Liver (tissue), 3 donors: ENCODE results near the gene NDRG2.

Source experiments
- FOXA1 ChIP-seq: IDR thresholded peaks from 2 replicates; pipeline ENCODE4 v1.6.1; 2016; ENCODE audit warnings: antibody characterized with exemption
- GABPA ChIP-seq, 2 donors: IDR thresholded peaks in 1 of 2; conservative IDR thresholded peaks in 1 of 2; 2 replicates each; pipeline ENCODE4 v1.6.1; 2016; ENCODE audit warnings: antibody characterized with exemption in 2 of 2, mild to moderate bottlenecking in 1 of 2, moderate library complexity in 1 of 2
- JUND ChIP-seq, 2 donors: IDR thresholded peaks; 2 replicates each; pipeline ENCODE4 v1.6.1; 2016; ENCODE audit warnings: antibody characterized with exemption in 2 of 2
- RAD21 ChIP-seq, 2 donors: IDR thresholded peaks; 2 replicates each; pipeline ENCODE4 v1.6.1; 2016; ENCODE audit warnings: antibody characterized with exemption in 2 of 2, mild to moderate bottlenecking in 2 of 2
- TAF1 ChIP-seq: conservative IDR thresholded peaks from 2 replicates; pipeline ENCODE4 v1.6.1; 2016; ENCODE audit warnings: antibody characterized with exemption, mild to moderate bottlenecking
- YY1 ChIP-seq: IDR thresholded peaks from 2 replicates; pipeline ENCODE4 v1.6.1; 2016; ENCODE audit warnings: antibody characterized with exemption, mild to moderate bottlenecking
- TF ChIP-seq, protein P1 (sequence below): fragments of 150-350 bp; IDR thresholded peaks from 2 replicates; pipeline ENCODE4 v1.5.1; 2017; ENCODE audit warnings: improper control_type of control experiment, low read depth, low read length; ENCODE audit not compliant: missing input control
- TF ChIP-seq, protein P2 (sequence below): IDR thresholded peaks from 2 replicates; pipeline ENCODE4 v1.6.1; 2016; ENCODE audit warnings: antibody characterized with exemption
- TF ChIP-seq, protein P3 (sequence below): IDR thresholded peaks from 2 replicates; pipeline ENCODE4 v1.6.1; 2016; ENCODE audit warnings: antibody characterized with exemption
- TF ChIP-seq, protein P4 (sequence below): IDR thresholded peaks from 2 replicates; pipeline ENCODE4 v1.6.1; 2016; ENCODE audit warnings: antibody characterized with exemption
- donor health status: healthy.
- donor health status: healthy.

DNA sequence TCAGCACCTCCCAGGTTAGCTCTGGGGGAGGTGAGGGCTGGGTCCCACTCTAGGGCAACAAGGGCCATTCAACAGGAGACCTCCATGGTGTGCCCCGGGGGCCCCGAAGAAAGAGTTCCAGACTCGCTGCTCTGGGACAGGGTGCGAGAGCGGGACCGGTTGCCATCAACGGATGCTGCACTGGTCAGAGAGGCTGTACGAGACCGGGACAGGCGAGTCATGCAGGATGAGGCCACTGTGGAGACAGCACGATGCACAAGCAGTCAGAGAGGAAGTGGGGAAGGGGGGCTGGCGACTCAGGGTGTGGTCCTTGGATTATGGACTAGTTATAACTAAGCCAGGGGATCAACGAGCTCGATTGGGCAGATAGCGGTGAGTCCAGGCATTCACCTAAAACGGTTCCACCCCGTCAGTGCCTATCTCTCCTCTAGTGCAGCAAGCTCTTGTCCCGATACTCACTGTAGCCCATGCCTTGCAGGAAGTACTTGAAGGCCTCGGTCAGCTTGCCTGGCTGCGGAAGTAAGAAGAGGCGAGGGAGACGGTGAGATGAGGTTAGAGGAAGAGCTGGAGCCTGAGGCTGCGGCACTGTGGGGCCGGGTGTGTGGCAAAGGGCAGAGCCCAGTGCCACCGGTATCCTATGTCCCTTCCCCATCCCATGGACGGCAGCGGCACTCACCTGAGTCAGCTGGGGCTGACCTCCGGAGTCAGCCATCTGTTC, 7.2 kb downstream of the NDRG2 start:
- TF ChIP-seq, protein P1, sequence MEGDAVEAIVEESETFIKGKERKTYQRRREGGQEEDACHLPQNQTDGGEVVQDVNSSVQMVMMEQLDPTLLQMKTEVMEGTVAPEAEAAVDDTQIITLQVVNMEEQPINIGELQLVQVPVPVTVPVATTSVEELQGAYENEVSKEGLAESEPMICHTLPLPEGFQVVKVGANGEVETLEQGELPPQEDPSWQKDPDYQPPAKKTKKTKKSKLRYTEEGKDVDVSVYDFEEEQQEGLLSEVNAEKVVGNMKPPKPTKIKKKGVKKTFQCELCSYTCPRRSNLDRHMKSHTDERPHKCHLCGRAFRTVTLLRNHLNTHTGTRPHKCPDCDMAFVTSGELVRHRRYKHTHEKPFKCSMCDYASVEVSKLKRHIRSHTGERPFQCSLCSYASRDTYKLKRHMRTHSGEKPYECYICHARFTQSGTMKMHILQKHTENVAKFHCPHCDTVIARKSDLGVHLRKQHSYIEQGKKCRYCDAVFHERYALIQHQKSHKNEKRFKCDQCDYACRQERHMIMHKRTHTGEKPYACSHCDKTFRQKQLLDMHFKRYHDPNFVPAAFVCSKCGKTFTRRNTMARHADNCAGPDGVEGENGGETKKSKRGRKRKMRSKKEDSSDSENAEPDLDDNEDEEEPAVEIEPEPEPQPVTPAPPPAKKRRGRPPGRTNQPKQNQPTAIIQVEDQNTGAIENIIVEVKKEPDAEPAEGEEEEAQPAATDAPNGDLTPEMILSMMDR, result no peak
- TF ChIP-seq, protein P2, sequence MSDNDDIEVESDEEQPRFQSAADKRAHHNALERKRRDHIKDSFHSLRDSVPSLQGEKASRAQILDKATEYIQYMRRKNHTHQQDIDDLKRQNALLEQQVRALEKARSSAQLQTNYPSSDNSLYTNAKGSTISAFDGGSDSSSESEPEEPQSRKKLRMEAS, result no peak
- TF ChIP-seq YY1 (no peak), FOXA1 (no peak), TAF1 (no peak), RAD21 (IDR thresholded peaks at IDR 0.05) (no peak), JUND (IDR thresholded peaks at IDR 0.05) (no peak), GABPA (IDR thresholded peaks at IDR 0.05 in 1 of 2, conservative IDR thresholded peaks at IDR 0.05 in 1 of 2) (no peak)
- TF ChIP-seq, protein P3, sequence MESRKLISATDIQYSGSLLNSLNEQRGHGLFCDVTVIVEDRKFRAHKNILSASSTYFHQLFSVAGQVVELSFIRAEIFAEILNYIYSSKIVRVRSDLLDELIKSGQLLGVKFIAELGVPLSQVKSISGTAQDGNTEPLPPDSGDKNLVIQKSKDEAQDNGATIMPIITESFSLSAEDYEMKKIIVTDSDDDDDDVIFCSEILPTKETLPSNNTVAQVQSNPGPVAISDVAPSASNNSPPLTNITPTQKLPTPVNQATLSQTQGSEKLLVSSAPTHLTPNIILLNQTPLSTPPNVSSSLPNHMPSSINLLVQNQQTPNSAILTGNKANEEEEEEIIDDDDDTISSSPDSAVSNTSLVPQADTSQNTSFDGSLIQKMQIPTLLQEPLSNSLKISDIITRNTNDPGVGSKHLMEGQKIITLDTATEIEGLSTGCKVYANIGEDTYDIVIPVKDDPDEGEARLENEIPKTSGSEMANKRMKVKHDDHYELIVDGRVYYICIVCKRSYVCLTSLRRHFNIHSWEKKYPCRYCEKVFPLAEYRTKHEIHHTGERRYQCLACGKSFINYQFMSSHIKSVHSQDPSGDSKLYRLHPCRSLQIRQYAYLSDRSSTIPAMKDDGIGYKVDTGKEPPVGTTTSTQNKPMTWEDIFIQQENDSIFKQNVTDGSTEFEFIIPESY, result no peak
- TF ChIP-seq, protein P4, sequence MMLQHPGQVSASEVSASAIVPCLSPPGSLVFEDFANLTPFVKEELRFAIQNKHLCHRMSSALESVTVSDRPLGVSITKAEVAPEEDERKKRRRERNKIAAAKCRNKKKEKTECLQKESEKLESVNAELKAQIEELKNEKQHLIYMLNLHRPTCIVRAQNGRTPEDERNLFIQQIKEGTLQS, result no peak
